NT2/D1 (cell line): Measurements from ENCODE around the gene SORCS3.

Source experiments
- DNase-seq: peaks from one replicate; pipeline ENCODE4 v3.0.0-alpha.2; 2011; ENCODE audit warnings: low read depth, low spot score
- H3K27me3 ChIP-seq: 2 replicates; pipeline ENCODE4 v1.6.0; 2011; ENCODE audit warnings: mild to moderate bottlenecking; ENCODE audit not compliant: insufficient read length, insufficient read depth
- H3K36me3 ChIP-seq: 2 replicates; pipeline ENCODE4 v1.6.1; 2011; ENCODE audit warnings: mild to moderate bottlenecking, low read length, mixed read lengths; ENCODE audit not compliant: insufficient read depth, insufficient read length
- H3K4me1 ChIP-seq: 2 replicates; pipeline ENCODE4 v1.5.1; 2011; ENCODE audit not compliant: insufficient read depth, insufficient read length
- H3K4me3 ChIP-seq: 2 replicates; pipeline ENCODE4 v1.5.1; 2011; ENCODE audit warnings: low read depth; ENCODE audit not compliant: insufficient read length
- H3K9ac ChIP-seq: 2 replicates; pipeline ENCODE4 v1.6.0; 2011; ENCODE audit warnings: low read depth; ENCODE audit not compliant: insufficient read length
- H3K9me3 ChIP-seq: 2 replicates; pipeline ENCODE4 v1.5.1; 2011; ENCODE audit warnings: mild to moderate bottlenecking, low read length; ENCODE audit not compliant: insufficient read depth
- SUZ12 ChIP-seq: IDR thresholded peaks from 2 replicates; pipeline ENCODE4 v1.6.1; 2011; ENCODE audit not compliant: insufficient read length, insufficient read depth; ENCODE audit errors: extremely low read depth
- YY1 ChIP-seq: IDR thresholded peaks from 2 replicates; pipeline ENCODE4 v1.6.1; 2011; ENCODE audit not compliant: insufficient read length, insufficient read depth
- ZNF274 ChIP-seq: IDR thresholded peaks from 2 replicates; pipeline ENCODE4 v1.6.1; 2011; ENCODE audit warnings: mild to moderate bottlenecking, low read depth, low read length

The SORCS3 gene

GRCh38 chr10:105185161-105185560 lies 544.1 kb downstream of the SORCS3 start:
- no peak for TF ChIP-seq SUZ12
- TF ChIP-seq YY1: no peak
- no peak for TF ChIP-seq ZNF274
- no peaks in the 10 kb centered on the region for H3K36me3 ChIP-seq
- H3K27me3 ChIP-seq: no peaks in the 10 kb centered on the region
- H3K9ac ChIP-seq: no peak overlapping the region
- H3K4me3 ChIP-seq: no peak overlapping the region
- no peaks in the 10 kb centered on the region for H3K4me1 ChIP-seq
- no peaks in the 10 kb centered on the region for H3K9me3 ChIP-seq
- no peak for DNase-seq

GRCh38 chr10:105187243-105187642 lies 546.2 kb downstream of the SORCS3 start:
- Histone ChIP-seq H3K4me3 (no peak overlapping the region), H3K4me1 (no peaks in the 10 kb centered on the region), H3K36me3 (no peaks in the 10 kb centered on the region), H3K9ac (no peak overlapping the region), H3K9me3 (no peaks in the 10 kb centered on the region), H3K27me3 (no peaks in the 10 kb centered on the region)
- DNase-seq: no peak
- TF ChIP-seq ZNF274 (no peak), YY1 (no peak), SUZ12 (no peak)

- TF ChIP-seq YY1 (no peak), SUZ12 (no peak), ZNF274 (no peak)
- no peaks in the 10 kb centered on the region for H3K4me1 ChIP-seq
- H3K4me3 ChIP-seq: no peak overlapping the region
- no peak for DNase-seq
- H3K36me3 ChIP-seq: no peaks in the 10 kb centered on the region
- no peaks in the 10 kb centered on the region for H3K27me3 ChIP-seq
- H3K9ac ChIP-seq: no peak overlapping the region
- no peaks in the 10 kb centered on the region for H3K9me3 ChIP-seq
Measured at GRCh38 chr10:105188737-105189462, 547.8 kb downstream of the SORCS3 start.

DNA sequence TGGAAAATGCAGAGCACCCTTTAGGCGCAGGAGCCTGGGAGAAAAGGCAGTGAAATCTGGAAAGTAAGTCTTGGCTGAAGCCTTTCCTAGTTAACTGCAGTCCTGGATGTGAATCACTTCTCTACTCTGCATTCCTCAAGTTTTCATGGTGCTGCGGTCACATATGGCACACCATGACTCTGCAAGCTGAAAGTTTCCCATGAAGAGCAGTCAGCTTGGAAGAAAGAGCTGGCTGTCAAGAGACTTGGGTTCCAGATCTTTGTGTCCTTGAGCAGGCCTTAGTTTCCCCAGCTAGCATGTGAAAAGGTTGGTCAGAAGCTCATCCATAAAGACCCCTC lies 548.3 kb downstream of the SORCS3 start:
- H3K36me3 ChIP-seq: no peaks in the 10 kb centered on the region
- DNase-seq: no peak
- H3K4me3 ChIP-seq: no peak overlapping the region
- no peaks in the 10 kb centered on the region for H3K27me3 ChIP-seq
- H3K4me1 ChIP-seq: no peaks in the 10 kb centered on the region
- no peak overlapping the region for H3K9ac ChIP-seq
- no peaks in the 10 kb centered on the region for H3K9me3 ChIP-seq
- TF ChIP-seq SUZ12: no peak
- TF ChIP-seq YY1: no peak
- TF ChIP-seq ZNF274: no peak

DNA sequence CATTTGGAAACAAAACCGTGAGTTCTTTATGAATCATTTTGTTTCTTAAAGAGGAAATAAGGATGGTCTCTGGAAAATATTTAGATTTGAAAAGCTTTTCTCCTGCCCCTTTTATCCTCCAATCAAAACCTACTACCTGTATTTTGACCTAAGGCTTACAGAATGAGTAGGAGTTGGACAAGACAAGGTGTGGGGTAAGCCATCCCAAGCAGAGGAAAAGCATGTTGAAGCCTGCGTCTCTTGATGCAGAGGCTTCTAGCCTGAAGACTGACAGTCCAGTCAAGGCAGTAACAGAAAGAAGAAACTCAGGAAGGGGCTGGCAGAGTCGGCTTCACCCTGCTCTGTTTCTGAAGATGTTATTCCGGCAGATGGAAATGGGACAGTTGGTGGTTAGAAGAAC lies 551.1 kb downstream of the SORCS3 start:
- no peak for DNase-seq
- H3K4me1 ChIP-seq: no peaks in the 10 kb centered on the region
- no peaks in the 10 kb centered on the region for H3K27me3 ChIP-seq
- no peaks in the 10 kb centered on the region for H3K9me3 ChIP-seq
- H3K9ac ChIP-seq: no peak overlapping the region
- TF ChIP-seq SUZ12 (no peak), YY1 (no peak)
- no peak overlapping the region for H3K4me3 ChIP-seq
- no peaks in the 10 kb centered on the region for H3K36me3 ChIP-seq

DNA sequence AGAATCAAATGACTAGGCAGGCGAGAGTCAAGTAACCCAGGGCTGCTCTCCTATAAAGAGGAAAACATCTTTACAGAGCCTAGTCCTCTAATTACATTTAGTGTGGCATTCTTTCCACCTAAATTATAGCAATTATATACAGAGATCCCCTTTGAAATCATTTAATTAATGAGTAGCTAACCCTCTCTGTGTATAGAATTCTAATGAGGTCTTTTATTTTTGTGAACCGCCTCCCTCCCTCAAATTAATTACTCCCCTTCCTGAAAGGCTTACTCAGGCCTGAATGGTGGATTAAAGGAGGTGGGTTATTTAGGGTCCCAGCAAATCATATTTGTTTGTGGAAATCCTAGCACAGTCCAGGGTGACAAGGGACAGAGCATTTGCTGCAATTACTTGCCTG lies 551.8 kb downstream of the SORCS3 start:
- Histone ChIP-seq H3K9ac (no peak overlapping the region), H3K36me3 (no peaks in the 10 kb centered on the region), H3K27me3 (no peaks in the 10 kb centered on the region), H3K4me3 (no peak overlapping the region), H3K9me3 (no peaks in the 10 kb centered on the region), H3K4me1 (no peaks in the 10 kb centered on the region)
- TF ChIP-seq ZNF274: no peak
- no peak for TF ChIP-seq YY1
- TF ChIP-seq SUZ12: no peak
- DNase-seq: no peak

- no peak for DNase-seq
- Histone ChIP-seq H3K4me3 (no peak overlapping the region), H3K9me3 (no peaks in the 10 kb centered on the region), H3K4me1 (no peaks in the 10 kb centered on the region), H3K27me3 (no peaks in the 10 kb centered on the region), H3K9ac (no peak overlapping the region), H3K36me3 (no peaks in the 10 kb centered on the region)
- TF ChIP-seq YY1: no peak
- TF ChIP-seq SUZ12: no peak
Measured at GRCh38 chr10:105195831-105196230, 554.7 kb downstream of the SORCS3 start.
